Immature natural killer cell (primary cell): ENCODE results near the gene FAM98A. TPM values are rescaled to one million over a fixed set of nuclear protein-coding genes. Genes with fewer than 3 reads are reported as not detected.

Experiments
- DNase-seq, 3 donors: peaks; one replicate each; pipeline ENCODE4 v3.0.0; 2022; ENCODE audit warnings: mixed read lengths in 1 of 3
- H3K27ac Mint-ChIP-seq, 6 donors: one replicate each; pipeline ENCODE4 v1.8.0; 2020; ENCODE audit warnings: mixed read lengths in 6 of 6, mild to moderate bottlenecking in 5 of 6, inconsistent platforms in 4 of 6, moderate library complexity in 3 of 6
- H3K27me3 Mint-ChIP-seq, 3 donors: one replicate each; pipeline ENCODE4 v1.8.0; 2020 to 2021; ENCODE audit warnings: low read depth in 3 of 3, mild to moderate bottlenecking in 3 of 3, mixed read lengths in 3 of 3, moderate library complexity in 3 of 3, inconsistent platforms in 1 of 3
- H3K36me3 Mint-ChIP-seq, 3 donors: one replicate each; pipeline ENCODE4 v1.8.0; 2020; ENCODE audit warnings: mixed read lengths in 3 of 3, inconsistent platforms in 2 of 3, mild to moderate bottlenecking in 2 of 3
- H3K4me1 Mint-ChIP-seq, 2 donors: one replicate each; pipeline ENCODE4 v1.8.0; 2020; ENCODE audit warnings: inconsistent platforms in 2 of 2, mild to moderate bottlenecking in 2 of 2, mixed read lengths in 2 of 2, moderate library complexity in 1 of 2
- H3K4me3 Mint-ChIP-seq, 5 donors: one replicate each; pipeline ENCODE4 v1.8.0; 2020; ENCODE audit warnings: mild to moderate bottlenecking in 5 of 5, mixed read lengths in 5 of 5, inconsistent platforms in 3 of 5, moderate library complexity in 3 of 5
- H3K9me3 Mint-ChIP-seq, 6 donors: one replicate each; pipeline ENCODE4 v1.8.0; 2020; ENCODE audit warnings: mild to moderate bottlenecking in 6 of 6, mixed read lengths in 6 of 6, inconsistent platforms in 4 of 6, moderate library complexity in 3 of 6
- polyA plus RNA-seq, 3 donors: library from polyadenylated mRNA; unstranded; fragments of 300-500 nt; fragmentation: Illumina TruSeq; gene quantifications; one replicate each; pipeline ENCODE4 v1.2.3, GENCODE V29; 2021

Gene FAM98A
- polyA plus RNA-seq, 3 donors from 2014 or later = 7.3 to 17.3 (median 7.7) TPM

DNA sequence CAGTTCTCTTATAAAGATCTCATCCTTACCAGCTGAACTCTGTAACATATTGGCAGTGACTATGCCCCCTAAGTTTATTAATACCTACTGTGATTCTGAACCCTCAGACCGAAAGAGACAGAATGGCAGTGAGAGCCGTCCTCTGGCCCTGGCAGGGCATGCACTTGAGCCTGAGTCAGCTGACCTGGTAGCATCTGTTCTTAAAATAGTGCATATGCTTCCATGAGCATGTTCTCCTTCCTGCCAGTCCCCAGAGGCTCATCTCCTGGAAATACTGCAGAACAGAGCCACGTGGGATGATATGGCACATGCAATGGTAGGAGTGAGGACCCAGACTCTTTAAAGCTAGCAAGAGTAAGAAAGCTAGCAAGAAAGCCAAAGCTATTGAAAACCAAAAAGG, 63.7 kb downstream of the FAM98A start:
- Mint-ChIP-seq H3K9me3 (no peaks in the 10 kb centered on the region), H3K27ac (no peak overlapping the region), H3K36me3 (peaks cover 0 to 4% (median 0%) of the 10 kb centered on the region in 3 donors), H3K4me3 (no peak overlapping the region), H3K27me3 (peaks cover 0 to 3% (median 0%) of the 10 kb centered on the region in 3 donors), H3K4me1 (no peaks in the 10 kb centered on the region)
- DNase-seq = no peak

Other genes starting within 250 kb of the FAM98A start
- gene RASGRP3, start 122.7 kb downstream of the FAM98A start, polyA plus RNA-seq = 1 to 10 TPM in 2 of 3 donors, not detected in 1; 1.8 to 2.5 TPM